SJCRH30 (cell line): Measurements from ENCODE around the gene AQP6. TPM values are rescaled to one million over a fixed set of nuclear protein-coding genes. Genes with fewer than 3 reads are reported as not detected.
A peak's percentile ranks its signal among the peaks of the same experiment; 100 is the strongest.

Experiments used
- DNase-seq, 2 experiments: peaks; one replicate each; pipeline ENCODE4 v3.0.0-alpha.2; 2015 to 2020
- H3K27ac ChIP-seq: fragments of 250-450 bp; sonication (Bioruptor Pico); 2 replicates; pipeline ENCODE4 v1.5.1; 2020; ENCODE audit warnings: mild to moderate bottlenecking, moderate library complexity
- H3K27me3 ChIP-seq: fragments of 250-450 bp; sonication (Bioruptor Pico); 2 replicates; pipeline ENCODE4 v1.5.1; 2020; ENCODE audit warnings: mild to moderate bottlenecking, moderate library complexity
- H3K36me3 ChIP-seq: fragments of 250-450 bp; sonication (Bioruptor Pico); 2 replicates; pipeline ENCODE4 v1.5.1; 2020; ENCODE audit warnings: mild to moderate bottlenecking, moderate library complexity
- H3K4me1 ChIP-seq: fragments of 250-450 bp; sonication (Bioruptor Pico); 2 replicates; pipeline ENCODE4 v1.5.1; 2020; ENCODE audit warnings: mild to moderate bottlenecking, moderate library complexity
- H3K4me3 ChIP-seq: fragments of 250-450 bp; sonication (Bioruptor Pico); 2 replicates; pipeline ENCODE4 v1.5.1; 2020; ENCODE audit warnings: mild to moderate bottlenecking, moderate library complexity
- H3K9me3 ChIP-seq: fragments of 250-450 bp; sonication (Bioruptor Pico); replicated peaks from 2 replicates; pipeline ENCODE4 v1.5.1; 2020; ENCODE audit warnings: mild to moderate bottlenecking, moderate library complexity
- total RNA-seq: library from RNA; depleted of rRNA; stranded (reverse); fragments of >200 nt; shearing (Covaris generic); gene quantifications from 2 replicates; pipeline ENCODE4 v1.2.3, GENCODE V29; 2014; rRNA removed

AQP6 gene
- total RNA-seq = not detected in 2 replicates

DNA sequence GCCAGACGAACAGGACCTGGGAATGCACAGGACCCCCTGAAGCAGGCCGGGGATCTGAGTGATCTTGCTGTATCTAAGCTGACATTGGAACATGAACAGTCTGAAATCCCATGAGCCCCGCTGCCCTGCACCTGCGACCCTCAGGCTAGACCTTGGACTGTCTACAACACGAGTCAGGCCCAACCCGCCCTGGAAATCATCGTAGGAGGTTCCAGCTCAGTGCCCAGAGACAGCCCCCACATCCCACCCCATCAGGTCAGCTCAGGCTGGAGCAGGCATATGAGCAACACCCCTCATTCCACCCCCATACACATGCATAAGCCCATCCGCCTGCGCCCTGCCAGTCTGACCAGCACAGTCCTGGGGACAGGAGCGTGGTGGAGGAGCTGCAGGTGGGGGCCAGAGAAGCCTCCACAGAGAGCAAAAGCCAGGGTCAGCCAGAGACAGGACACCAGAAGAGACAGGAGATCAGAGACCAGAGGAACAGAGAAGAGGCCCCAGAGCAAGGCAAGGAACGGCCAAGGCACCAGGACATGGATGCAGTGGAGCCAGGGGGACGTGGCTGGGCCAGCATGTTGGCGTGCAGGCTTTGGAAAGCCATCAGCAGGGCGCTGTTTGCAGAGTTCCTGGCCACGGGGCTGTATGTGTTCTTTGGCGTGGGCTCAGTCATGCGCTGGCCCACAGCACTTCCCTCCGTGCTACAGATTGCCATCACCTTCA, at the start of gene AQP6:
Gene AQP6 (plus strand): TSS at position 307 of the 720 bp plus-strand sequence. CDS start 227 bp downstream, at position 534.
- no peaks in the 10 kb centered on the region; the same call in 1 of the 2 replicates for H3K4me1 ChIP-seq
- no peak for DNase-seq
- H3K9me3 ChIP-seq = no peaks in the 10 kb centered on the region
- H3K27ac ChIP-seq = no peak within 1 kb of the TSS
- no peaks in the 10 kb centered on the region for H3K36me3 ChIP-seq
- no peak within 1 kb of the TSS for H3K4me3 ChIP-seq
- H3K27me3 ChIP-seq = peaks cover 19% of the 10 kb centered on the region; the same call in 1 of the 2 replicates

DNA sequence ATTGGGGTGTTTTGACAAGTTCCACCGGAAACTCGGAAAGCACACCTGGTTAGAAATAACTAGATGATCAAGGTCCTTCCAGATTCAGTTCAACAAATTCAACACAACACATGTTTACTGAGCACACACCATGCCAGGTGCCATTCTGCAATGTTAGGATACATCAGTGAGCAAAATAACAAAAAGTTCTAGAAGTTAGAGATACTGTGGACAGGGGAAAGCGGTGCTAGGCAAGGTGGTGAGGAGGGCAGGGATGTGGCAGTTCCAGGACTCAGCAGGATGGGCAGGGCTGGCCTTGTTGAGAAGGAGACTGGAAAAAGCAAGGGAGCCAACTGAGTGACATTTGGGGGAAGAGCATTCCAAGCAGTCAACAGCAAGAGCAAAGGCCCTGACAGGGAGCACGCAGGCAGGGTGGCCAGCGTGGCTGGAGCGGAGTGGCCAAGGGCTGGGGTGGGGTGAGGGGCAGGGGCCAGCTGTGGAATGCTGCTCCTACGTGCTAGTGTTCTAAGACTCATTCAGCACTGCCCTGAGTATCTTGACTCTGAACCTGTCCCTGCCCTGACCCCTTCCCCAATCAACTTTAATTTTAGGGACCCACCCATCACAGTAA, 49.6 kb upstream of the AQP6 start:
- no peaks in the 10 kb centered on the region for H3K36me3 ChIP-seq
- H3K4me1 ChIP-seq = no peaks in the 10 kb centered on the region
- peaks cover 14% of the 10 kb centered on the region; the same call in 1 of the 2 replicates for H3K27me3 ChIP-seq
- no peaks in the 10 kb centered on the region for H3K9me3 ChIP-seq
- no peak overlapping the region for H3K4me3 ChIP-seq
- no peak for DNase-seq
- H3K27ac ChIP-seq = no peak overlapping the region

- Histone ChIP-seq H3K9me3 (no peaks in the 10 kb centered on the region), H3K4me3 (no peak overlapping the region), H3K27ac (no peak overlapping the region), H3K4me1 (no peaks in the 10 kb centered on the region), H3K36me3 (no peaks in the 10 kb centered on the region), H3K27me3 (peaks cover 10% of the 10 kb centered on the region; the same call in 1 of the 2 replicates)
- no peak for DNase-seq
Measured at GRCh38 chr12:49923880-49924556, 48.7 kb upstream of the AQP6 start.

DNA sequence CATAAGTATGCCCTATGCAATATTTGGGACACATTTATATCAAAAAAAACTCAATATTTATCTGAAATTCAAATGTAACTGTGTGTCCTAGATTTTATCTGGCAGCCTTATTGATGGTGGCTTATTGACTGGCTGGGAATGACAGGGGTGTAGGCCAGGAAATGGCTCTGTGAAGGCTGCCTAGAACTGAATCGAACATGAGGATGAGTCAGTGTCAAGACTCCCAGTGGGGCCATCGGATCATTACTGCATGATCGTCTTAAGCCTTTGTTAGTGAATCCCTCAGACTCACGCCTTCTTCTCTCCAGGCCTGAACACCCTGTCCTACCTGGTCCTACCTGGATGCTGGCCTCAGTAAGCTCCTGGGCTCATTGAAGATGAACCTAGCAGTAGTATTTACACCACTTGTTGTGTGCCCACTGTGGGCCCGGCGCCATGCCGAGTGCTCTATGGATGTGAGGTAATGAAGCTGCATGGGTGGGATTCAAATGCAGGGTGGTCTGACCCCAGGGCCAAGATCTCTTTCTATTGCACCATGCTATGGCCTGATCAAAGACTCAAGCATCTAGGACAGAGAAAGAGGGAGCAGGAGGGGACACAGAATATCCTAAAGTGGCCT, 48.0 kb upstream of the AQP6 start:
- Histone ChIP-seq H3K4me1 (no peaks in the 10 kb centered on the region), H3K36me3 (no peaks in the 10 kb centered on the region), H3K27me3 (peaks cover 6% of the 10 kb centered on the region; the same call in 1 of the 2 replicates), H3K27ac (no peak overlapping the region), H3K4me3 (no peak overlapping the region), H3K9me3 (no peaks in the 10 kb centered on the region)
- no peak for DNase-seq

DNA sequence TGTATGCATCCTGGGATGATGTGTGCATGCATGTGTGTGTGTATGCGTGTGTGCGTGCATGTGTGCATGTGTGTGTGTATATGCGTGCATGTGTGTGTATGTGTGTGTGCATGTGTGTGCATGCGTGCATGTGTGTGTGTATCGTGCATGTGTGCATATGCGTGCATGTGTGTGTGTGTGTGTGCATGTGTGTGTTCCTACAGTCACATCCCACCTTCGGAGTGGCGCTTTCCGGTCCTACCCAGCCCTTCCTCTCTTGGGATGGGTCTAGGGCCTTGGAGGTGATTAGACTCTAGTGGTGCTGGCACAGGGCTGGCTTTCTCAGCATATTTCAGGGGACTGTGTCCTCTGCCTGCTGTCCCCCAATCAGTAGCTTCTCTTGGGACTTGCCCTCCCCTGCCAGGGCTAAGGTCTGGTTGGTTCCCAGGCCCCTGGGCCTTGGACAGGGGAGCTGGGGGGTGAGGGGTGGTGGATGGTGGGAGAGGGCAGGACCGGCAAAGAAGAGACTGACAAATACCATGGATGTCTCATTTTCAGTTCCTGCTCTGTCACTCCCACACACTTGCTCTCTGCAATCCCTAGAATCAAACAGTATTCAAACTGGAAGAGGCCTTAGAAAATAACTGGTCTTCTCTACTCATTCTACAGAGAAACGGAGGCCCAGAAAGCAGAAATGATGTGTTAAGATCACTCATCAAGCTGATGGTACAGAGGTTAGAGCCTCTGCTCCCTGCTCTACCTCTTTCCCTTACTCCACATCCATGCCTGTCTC, 47.1 kb upstream of the AQP6 start:
- DNase-seq = no peak
- H3K9me3 ChIP-seq = no peaks in the 10 kb centered on the region
- no peak overlapping the region for H3K4me3 ChIP-seq
- H3K27ac ChIP-seq = no peak overlapping the region
- no peaks in the 10 kb centered on the region for H3K36me3 ChIP-seq
- peaks cover 1% of the 10 kb centered on the region; the same call in 1 of the 2 replicates for H3K27me3 ChIP-seq
- no peaks in the 10 kb centered on the region for H3K4me1 ChIP-seq

- Histone ChIP-seq H3K4me3 (no peak overlapping the region), H3K9me3 (no peaks in the 10 kb centered on the region), H3K36me3 (no peaks in the 10 kb centered on the region), H3K27me3 (no peaks in the 10 kb centered on the region), H3K4me1 (no peaks in the 10 kb centered on the region), H3K27ac (no peak overlapping the region)
- DNase-seq = no peak
Measured at GRCh38 chr12:49928471-49928870, 44.3 kb upstream of the AQP6 start.

DNA sequence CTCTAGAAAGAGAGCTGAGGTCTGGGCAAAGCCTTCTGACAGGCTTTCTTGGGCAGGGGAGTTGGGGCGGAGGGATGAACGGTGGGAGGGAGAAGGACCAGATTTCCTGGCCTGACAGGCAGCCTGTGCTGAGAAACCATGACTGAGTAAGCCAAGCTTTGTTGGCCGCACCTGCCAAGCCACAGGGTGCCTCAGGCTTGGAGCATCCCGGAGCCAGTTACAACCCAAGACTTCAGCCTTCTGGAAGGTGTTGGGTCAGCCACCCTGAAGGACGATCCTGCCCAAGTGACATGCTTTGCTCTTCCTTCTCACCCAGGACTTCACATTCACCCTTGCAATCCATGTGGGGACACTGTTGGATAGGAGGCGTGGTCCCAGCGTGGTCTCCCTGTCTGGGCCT, 43.2 kb upstream of the AQP6 start:
- Histone ChIP-seq H3K4me1 (peaks cover 3% of the 10 kb centered on the region; the same call in 1 of the 2 replicates), H3K27ac (no peak overlapping the region), H3K9me3 (no peaks in the 10 kb centered on the region), H3K4me3 (no peak overlapping the region), H3K36me3 (no peaks in the 10 kb centered on the region), H3K27me3 (no peaks in the 10 kb centered on the region)
- no peak for DNase-seq

GRCh38 chr12:49930515-49931288, 42.0 kb upstream of the AQP6 start:
- Histone ChIP-seq H3K27ac (no peak overlapping the region), H3K4me3 (no peak overlapping the region), H3K9me3 (no peaks in the 10 kb centered on the region), H3K4me1 (peaks cover 6% of the 10 kb centered on the region; the same call in 1 of the 2 replicates), H3K36me3 (no peaks in the 10 kb centered on the region), H3K27me3 (no peaks in the 10 kb centered on the region)
- no peak for DNase-seq

DNA sequence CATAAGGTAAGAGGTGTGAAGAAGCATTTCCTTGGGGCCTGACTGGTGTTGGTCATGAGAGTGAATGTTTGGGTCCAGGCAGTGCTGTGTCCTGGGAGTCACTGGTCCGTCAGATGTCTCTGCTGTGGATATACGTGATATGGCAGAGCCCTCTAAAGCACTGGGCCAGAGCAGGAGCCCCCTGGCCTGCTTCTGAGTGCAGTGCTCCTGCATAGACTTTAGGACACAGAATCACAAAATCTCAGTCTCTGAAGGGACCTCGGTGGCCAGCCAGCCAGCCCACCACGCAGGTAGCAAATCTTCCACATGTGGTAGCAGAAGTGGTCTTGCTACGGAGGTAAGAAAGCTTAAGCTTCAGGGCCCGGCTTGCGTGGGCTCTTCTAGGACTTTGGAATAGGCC, 40.7 kb upstream of the AQP6 start:
- Histone ChIP-seq H3K36me3 (no peaks in the 10 kb centered on the region), H3K9me3 (no peaks in the 10 kb centered on the region), H3K4me1 (peaks cover 6% of the 10 kb centered on the region), H3K27me3 (no peaks in the 10 kb centered on the region), H3K4me3 (no peak overlapping the region), H3K27ac (no peak overlapping the region)
- DNase-seq = no peak

DNA sequence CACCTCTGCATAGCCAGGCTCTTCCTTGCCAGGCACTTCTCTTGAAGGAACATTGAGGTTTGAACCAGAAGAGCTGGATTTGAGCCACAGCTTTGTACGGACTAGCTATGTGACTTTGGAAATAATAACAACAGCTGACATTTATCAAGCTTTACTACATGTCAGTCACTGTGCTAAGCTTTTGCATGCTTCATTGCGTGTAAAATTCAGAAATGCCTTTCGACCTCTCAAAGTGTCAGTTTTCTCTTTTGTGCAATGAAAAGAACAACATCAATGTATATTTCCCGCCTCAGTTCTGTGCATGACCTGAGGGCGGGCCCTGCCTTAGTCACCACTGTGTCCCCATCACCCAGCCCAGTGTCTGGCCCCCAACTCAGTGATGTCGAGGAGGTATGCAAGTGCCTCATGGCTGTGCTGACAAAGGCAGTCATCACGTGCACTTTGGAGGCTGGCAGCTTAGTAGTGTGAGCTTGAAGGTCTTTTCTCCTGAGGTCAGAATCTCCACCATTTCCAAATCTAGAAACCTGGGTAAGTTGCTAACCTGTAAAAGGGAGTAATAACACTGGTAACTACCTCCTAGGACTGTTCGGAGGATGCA, 40.1 kb upstream of the AQP6 start:
- H3K27ac ChIP-seq = no peak overlapping the region
- no peak for DNase-seq
- no peaks in the 10 kb centered on the region for H3K27me3 ChIP-seq
- H3K4me3 ChIP-seq = no peak overlapping the region
- H3K9me3 ChIP-seq = no peaks in the 10 kb centered on the region
- peaks cover 9% of the 10 kb centered on the region for H3K4me1 ChIP-seq
- H3K36me3 ChIP-seq = no peaks in the 10 kb centered on the region

GRCh38 chr12:49933796-49934195, 39.0 kb upstream of the AQP6 start:
- Histone ChIP-seq H3K4me1 (peaks cover 14% of the 10 kb centered on the region), H3K9me3 (no peaks in the 10 kb centered on the region), H3K4me3 (no peak overlapping the region), H3K36me3 (no peaks in the 10 kb centered on the region), H3K27me3 (no peaks in the 10 kb centered on the region), H3K27ac (no peak overlapping the region)
- peak in 1 of 2 experiments; percentile 61 for DNase-seq

DNA sequence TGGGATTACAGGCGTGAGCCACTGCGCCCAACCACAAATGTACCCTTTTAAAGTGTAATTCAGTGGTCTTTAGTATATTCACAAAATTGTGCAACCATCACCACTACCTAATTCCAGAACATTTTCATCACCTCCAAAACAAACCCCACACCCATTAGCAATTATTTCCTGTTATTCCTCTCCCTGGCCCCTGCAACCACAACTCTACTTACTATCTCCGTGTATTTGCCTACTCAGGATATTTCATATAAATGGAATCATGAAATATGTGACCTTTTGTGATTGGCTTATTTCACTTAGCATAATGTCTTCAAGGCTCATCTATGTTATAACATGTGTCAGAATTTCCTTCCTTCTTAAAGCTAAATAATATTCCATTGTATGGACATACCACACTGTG, 38.2 kb upstream of the AQP6 start:
- peaks cover 14% of the 10 kb centered on the region for H3K4me1 ChIP-seq
- no peak overlapping the region for H3K27ac ChIP-seq
- H3K4me3 ChIP-seq = no peak overlapping the region
- no peak for DNase-seq
- H3K36me3 ChIP-seq = no peaks in the 10 kb centered on the region
- no peaks in the 10 kb centered on the region for H3K27me3 ChIP-seq
- no peaks in the 10 kb centered on the region for H3K9me3 ChIP-seq

GRCh38 chr12:49936925-49937324, 35.8 kb upstream of the AQP6 start:
- DNase-seq = no peak
- no peak overlapping the region for H3K27ac ChIP-seq

More at GRCh38 chr12:49936925-49937324, 35.8 kb upstream of the AQP6 start:
- Histone ChIP-seq H3K27me3 (no peaks in the 10 kb centered on the region), H3K36me3 (no peaks in the 10 kb centered on the region), H3K9me3 (no peaks in the 10 kb centered on the region), H3K4me1 (peaks cover 17% of the 10 kb centered on the region), H3K4me3 (no peak overlapping the region)
